Stimulated activated CD8-positive, alpha-beta memory T cell treated with anti-CD3 and anti-CD28 coated beads, Interleukin-7, amount 100 ng/mL, for 1 hour (primary cell): ENCODE results near the gene ENOX1.

Experiments used
- DNase-seq, 2 donors: peaks; one replicate each; pipeline ENCODE4 v3.0.0-alpha.2; 2020; ENCODE audit warnings: low read depth in 2 of 2

The ENOX1 gene

DNA sequence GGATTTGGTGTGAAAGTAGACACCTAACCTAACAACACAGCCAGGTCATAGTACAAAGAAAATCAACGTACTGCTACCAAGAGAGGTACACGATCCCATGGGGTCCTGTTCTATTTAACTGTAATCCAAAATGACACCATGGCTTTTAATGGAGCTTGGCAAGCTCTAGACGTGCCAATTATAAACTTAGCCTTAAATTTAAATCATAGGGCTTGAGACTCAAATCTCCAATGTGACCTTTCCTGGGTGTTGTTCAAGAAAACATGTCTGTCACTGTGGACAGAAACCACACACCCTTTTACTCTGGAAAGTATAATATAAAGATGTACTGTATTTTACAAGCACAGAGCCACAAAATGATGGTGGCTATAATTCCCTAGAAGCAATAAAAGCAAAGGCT lies 299.3 kb downstream of the ENOX1 start:
- no peak for DNase-seq

DNA sequence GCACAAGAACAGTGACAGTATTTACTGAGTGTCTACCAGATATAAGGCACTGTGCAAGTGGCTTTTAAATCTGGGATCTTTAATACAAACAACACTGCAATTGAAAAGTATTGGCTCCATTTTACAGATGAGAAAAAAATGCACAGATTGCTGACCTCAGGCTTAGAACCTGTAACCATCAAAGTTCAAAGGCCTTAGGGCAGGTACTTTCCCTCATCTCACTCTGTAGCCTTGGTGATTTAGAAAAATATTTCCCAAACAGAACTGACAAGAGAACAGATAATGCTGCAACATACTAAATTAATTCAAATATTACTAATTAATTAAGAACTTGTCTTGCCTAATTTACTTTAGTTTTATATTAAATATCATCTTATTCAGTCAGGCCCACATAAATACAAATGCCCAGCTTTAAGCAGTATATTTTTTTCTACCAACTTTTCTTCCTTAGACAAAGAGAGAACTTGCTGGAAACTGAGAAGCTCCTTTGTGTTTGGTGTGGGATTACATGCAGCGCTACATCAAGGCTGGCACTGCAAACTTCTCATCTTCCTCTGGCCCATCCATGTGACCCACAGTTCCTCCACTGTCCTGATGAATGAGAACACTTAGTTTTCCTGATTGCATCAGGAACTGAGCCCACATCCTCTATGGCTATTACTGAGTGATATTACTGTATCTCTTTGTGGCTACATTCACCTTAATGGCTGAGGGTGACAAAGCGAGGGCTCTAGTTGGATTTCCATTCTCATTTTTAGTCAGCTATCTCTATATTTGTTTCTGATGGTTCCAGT lies 302.1 kb downstream of the ENOX1 start:
- DNase-seq: no peak

DNA sequence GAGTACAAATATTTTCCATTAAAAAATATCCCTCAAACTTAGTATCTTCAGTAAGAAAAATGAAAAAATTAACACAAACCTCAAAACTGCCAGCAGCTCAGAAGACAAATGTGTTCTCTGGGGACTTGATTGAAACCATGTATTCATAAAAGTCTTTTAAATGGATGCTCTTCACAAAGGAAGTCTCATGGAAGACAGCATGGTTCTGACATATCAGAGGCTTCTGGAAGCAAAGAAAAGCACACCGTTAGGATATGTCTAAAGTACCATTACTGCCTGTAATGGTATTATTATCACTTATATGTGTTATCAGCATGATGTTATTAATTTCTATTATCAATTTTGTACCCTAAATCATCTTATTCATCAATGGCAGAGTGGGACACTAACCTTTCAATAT lies 302.8 kb downstream of the ENOX1 start:
- DNase-seq: no peak

DNA sequence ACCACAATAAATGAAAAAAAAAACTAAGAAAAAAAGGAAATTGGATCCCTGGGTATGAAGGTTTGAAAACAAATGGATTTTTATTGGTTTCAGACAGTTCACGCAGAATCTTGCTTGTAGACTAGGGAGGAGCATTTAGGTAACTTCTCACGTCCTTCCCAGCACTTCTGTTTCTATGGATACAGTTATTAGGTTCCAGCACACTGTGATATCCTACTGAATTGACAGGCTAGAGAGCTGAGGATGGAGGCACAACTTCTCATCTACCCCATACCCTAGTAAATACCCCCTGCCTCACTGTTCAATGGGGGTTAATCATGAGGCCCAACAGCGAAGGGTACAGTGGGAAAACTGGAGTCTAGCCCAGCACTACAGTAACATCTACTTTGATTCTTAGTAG lies 304.1 kb downstream of the ENOX1 start:
- DNase-seq: no peak

DNA sequence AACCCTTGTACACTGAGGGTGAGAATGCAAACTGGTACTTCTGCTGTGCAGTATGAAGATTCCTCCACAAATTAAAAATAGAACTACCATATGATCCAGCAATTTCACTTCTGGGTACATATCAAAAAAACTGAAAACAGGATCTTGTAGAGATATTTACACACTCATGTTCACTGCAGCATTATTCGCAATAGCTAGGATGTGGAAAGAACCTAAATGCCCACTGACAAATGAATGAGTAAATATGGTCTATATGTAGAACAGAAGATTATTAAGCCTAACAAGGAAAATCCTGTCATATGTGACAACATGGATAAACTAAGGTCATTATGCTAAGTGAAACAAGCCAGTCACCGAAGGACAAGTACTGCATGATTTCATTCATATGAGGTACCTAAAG lies 304.7 kb downstream of the ENOX1 start:
- no peak for DNase-seq

DNA sequence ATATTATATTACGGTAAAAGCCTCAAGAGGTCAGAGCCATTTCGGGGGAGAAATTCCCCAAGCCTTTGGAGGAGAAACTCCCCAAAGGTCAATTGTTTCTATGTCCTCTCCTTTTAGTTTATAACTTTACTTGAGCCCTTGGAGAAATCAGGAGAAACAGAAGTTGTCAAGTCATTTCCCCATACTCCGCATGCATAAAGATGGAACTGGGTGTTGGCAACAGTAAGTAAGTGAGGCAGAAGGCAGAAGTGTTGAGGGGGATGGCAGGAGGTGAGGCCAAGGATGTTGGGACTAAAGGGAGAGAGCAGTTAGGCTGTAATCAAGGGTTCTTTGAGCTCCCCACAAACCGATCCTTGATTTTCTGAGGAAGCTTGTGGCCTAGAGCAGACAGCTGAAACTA lies 307.9 kb downstream of the ENOX1 start:
- no peak for DNase-seq

DNA sequence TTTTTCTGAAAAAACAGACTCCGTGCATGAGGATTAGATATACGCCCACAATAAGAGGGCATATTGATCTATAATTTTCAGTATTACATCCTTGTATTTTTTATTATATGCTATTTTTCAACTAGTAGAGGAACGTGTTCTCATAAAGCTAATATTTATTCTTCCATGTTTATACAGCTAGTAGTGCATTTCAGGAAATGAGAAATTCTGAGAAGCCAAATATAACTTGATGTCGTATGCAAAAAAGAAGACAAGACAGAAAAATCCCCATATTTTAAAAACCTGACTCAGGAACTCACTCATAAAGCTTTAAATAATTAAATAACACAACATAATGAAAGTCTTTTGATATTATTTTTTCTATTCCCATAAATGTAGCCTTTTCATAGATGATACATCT lies 308.6 kb downstream of the ENOX1 start:
- no peak for DNase-seq

DNA sequence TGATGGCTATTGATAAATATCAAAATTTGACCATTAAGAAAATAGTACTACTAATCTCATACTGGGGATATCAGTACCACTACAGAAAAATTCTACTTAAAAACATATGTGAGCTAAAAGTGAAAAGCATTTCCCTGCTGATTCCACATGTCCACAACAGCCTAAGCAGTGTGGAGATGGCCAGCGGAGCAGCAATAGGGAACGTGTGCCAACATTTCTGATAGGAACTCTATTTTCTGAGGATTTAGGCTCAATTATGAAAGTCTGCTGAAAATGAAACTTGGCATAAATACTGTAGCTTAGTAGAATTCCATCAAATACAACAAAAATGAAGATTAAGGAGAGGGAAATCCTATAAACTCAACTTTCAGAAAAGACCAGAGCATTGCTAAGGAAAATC lies 311.6 kb downstream of the ENOX1 start:
- no peak for DNase-seq

DNA sequence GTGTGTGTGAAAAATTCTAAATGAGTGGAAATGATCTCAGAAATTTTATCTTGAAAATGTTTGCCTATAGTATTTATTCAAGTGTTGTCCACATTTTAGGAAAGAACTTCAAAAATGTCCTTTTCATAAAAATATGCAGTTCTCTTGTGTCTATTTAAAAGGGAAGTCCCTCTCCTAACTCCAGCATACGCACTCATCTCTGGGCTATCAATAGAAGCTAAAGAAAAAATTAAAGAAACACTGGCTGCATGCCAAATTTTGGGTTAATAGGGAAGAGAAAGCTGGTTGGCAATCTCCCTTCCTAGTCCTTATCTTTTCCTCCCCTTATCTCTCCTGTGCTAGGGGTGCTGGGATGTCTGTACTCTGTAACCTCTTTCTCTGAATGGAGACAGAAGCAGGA lies 313.3 kb downstream of the ENOX1 start:
- no peak for DNase-seq

DNA sequence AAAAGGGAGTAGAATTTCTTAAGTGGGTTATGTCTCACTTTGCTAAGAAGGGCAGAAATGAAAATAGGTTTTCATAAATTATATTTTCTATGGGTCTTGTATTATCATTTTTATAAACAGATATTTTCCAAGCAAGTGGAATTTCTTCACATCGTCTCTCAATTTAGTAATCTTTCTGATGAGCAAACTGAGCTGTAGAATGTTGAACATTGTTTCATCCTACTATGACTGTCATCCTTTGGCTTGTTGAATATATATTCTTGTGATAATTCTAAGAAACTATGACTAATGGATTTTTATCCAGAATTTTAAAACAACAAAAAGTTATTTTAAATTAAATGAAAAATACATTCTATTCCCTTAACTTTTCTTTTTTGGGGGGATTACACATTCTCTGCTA lies 313.8 kb downstream of the ENOX1 start:
- no peak for DNase-seq

DNA sequence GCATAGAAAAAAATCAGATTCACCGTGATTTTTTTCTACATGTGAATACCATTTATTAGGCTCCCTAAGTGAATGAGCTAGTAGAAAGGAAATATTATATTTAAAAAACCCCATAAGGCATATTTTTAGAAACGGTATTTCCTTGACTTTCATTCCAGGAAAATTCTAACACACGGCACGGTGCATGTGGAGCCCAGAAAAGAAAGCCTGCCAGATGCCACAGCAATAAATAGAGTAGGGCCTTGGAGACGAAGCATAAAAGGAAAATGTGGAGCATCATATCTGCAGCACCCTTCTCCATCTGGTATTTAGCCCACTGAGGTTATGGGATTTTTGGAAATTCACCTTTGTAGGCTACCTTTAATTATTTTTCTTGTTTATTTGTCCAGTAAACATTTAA lies 314.4 kb downstream of the ENOX1 start:
- no peak for DNase-seq

DNA sequence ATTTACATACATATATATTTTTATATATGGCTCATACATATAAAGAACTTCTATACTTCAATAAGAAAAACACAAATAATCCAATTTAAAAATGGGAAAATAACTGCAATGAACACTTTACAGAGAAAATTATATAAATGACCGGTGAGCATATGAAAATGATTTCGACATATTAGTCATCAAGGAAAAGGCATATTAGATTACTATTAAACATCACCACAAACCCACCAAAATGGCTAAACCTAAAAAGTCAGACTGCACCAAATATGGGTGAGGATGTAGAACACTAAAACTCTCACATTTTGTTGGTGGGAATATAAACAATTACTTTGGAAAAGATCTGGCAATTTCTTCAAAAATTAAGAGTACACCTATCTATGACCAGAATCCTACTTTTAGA lies 316.2 kb downstream of the ENOX1 start:
- DNase-seq: no peak

DNA sequence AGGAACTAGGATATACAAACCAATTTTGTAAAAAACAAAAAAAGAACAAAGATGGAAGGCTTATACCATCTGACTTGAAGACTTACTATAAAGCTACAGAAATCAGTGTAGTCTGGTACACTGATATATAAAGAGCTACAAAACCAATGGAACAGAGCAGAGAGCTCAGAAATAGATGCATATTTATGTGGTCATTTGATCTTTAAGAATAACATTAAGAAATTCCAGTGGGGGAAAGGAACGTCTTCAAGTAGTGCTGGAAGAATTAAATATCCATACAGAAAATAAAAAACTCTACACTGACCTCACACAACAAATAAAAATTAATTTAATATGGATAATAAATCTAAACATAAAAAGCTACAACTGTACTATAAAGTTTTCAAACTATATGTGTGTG lies 317.0 kb downstream of the ENOX1 start:
- no peak for DNase-seq

DNA sequence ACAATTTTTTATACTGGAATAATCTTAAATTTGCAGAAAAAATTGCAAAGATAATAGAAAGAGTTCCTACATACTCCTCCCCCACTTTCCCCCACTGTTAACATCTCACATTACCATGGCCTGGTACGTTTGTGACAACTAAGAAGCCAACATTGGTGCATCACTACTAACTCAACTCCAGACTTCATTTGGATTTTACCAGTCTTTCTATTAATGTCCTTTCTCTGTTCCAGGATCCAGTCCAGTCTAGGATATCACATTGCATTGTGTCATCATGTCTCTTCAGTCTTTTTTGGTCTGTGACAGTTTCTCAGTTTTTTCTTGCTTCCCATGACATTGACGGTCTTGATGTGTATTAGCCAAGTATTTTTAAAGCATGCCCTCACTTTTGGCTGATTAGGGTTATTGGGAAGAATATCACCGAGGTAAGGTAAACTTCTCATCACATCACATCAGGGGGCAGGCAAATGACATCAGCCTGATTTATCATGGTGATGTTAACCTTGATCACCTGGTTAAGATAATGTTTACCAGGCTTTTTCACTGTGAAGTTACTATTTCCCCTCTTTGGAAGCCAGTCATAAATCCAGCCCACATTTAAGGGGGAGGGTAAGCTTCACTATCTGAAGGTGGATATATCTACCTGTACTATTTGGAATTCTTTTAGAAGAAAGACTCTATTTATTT lies 322.1 kb downstream of the ENOX1 start:
- no peak for DNase-seq

DNA sequence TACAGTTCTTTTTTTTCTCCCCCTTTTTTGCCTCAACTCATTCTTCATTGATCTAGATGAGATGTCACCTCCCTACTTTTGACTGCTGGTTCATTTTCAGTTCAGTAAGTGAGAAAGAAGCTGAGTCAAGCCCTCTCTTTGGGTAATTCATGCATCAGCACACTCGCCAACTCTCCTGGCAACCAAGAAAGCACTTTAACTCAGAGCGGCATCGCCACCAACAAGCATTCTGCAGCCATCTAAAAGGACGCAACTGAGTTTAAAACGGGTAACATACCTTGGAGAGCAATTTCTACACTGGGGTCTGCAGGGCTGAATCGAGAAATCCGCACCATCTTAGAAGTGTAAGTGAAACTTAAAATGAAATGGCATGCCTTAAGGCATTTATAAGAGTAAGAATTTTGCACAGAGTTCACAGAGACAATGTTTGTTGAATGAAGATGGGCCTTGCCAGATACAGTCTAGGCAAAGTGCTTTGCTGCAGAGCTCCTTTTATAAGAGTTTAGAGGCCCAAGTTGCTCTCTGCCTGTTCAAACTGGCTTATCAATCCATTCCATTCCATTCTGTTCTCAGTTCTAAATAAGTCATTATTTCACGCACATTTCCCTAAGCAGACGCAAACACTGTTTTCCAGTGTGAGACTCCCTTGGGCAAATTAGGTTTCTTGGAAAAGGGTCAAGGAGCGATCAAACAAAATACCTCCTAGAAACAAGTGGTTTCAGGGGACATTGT lies 338.0 kb downstream of the ENOX1 start:
- DNase-seq: no peak

DNA sequence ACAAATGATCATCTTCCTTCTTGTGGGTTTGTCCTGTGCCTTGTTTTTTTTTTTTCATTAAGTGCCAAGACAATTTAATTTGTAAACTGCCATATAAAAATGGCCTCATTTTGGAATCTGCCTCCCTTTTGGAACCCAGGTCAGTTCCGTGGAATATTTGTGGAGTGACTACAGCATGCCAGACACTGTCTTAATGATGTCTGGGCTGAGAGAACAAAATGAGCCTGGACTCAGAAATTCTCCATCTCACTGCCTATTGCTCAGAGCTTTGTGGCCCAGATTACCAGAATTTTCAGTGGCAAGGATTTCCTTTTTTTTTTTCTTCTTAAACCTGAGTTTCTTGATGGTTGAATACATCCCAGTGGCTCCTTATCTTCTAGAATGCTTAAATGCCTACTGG lies 340.6 kb downstream of the ENOX1 start:
- DNase-seq: no peak

DNA sequence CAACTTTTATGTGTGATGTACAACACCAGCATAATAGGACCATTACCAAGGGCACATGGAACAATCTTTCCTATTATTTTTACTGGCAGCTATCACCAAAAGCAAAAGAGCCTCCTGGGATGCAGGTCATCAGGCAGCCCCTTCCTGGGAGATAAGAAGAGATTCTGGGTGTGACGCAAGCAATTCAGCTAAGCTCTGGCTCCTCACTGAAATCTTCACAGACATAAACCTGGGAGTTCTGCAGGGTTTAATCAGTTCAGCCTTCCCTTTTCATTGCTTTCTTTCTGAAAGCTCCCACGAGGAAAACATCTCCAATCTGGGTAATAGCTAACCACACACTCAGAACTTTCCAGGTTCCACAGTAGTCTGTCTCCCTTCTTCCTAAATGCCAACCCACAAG lies 341.1 kb downstream of the ENOX1 start:
- no peak for DNase-seq

DNA sequence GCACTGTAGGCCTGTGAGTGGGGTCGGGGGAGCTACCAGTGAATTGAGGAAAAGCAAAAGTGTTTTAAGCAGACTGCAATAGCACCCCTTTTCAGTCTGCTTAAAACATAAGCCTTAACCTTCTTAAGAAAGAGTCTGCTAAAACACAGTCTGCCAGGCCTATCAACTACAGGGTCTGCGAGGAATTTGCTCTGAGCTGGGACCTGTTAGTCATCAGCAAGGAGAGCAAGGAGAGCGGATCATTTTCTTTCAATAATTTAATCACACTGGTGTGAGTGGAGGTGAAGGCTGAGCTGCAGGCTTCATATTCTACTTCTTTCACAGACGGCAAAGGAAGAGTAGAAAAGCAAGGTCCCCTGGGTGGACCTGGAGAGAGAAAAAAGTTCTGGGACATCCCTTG lies 342.7 kb downstream of the ENOX1 start:
- DNase-seq: no peak

DNA sequence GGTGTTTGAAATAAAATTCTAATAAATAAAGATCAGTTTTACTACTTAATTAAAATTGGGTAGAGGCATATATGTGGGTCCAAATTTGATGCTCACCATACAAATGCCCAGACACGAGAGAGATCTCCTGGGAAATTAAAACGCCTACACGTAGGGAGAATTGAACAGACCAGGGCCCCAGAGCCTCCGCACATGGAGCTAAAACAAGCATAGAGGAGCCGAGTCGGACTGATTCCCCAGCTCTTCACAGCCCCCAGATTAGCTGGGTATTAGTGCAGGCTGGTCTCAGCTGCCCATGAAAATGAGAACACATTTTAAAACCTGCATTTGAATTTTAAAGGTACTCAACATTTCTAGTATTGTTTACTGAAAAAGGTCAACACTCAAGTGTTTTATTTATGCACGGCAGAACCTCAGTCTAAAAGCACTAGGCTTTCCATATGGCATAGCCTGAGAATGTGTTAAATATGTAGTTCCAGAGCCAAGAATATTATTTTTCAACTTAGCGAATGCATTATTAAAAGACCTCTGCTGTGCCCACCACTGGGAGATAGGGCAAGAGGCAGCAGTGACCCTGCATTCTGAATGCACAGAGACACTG lies 344.8 kb downstream of the ENOX1 start:
- no peak for DNase-seq

DNA sequence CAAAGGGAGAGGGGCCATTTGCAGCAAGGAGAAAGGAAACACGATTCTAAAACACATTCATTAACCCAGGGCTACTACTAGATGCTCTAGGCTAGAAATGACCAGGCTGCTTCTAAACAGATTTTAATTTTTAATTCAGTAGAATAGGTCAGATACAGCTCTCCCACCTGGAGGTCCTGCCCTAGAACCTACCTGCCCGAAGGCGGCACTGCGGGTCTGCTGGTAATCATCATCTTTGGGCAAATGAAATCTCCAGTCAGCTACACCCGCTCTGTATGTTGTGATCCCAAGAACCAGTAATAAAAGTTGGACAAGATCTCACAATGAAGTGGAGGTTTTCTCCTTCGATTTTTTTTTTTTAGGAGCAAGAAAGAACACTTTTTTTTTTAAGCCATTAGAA lies 345.3 kb downstream of the ENOX1 start:
- DNase-seq: no peak

DNA sequence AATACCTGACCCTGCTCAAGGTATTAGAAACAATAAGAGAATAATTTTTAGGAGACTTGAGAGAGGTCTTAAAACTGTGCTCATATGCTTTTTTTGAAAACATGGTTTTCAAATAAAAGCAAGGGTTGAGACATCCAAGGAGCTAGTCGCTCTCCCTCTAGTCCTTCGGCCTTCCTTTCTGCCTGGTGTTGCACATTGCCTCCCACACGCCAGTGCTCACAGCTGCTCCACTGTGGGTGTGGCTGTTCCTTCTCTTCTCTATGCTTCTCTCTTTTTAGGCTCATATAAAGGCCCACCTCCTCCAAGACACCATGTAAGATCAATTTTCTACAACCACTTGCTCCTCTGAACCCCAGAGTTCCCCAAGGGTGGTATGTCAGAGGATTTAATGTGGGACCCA lies 352.6 kb downstream of the ENOX1 start:
- no peak for DNase-seq

DNA sequence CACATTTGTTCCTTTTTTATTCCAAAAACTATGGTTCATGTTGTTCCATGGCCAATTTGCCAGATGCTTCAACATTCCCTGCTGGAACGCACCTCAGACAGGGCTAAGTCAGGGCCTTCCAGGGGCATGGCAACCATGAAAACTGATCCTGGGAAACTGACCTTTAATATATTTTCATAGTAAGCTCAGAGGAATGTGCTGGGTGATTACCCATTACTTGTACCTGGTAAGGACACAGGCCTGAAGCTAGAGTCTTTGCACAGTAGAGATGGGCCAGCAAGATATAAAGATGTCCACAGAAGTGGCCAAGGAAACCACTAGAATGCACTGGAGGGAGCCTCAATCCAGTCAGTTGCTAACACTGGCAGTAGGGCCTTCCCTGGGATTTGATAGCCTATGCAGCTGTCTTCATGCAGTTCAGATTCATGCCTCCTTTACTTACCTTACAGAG lies 353.1 kb downstream of the ENOX1 start:
- DNase-seq: no peak

DNA sequence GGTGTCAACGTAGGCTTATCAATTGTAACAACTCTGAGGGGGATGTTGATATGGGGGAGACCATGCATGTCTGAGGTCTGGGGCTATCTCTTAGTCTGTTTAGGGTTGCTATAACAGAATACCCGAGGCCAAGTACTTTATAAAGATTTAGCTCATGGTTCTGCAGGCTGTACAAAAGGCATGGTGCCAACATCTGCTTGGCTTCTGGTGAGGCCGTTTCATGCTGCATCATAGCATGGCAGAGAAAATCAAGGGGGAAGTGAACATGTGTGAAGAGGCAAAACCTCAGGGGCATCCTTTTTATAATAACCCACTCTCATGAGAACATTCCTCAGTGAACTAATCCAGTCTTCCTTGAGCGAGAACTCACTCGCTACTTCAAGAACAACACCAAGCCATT lies 353.8 kb downstream of the ENOX1 start:
- DNase-seq: no peak
